GM12864 (cell line): ENCODE results near the gene FLNC.

ENCODE experiments used
- DNase-seq: peaks from one replicate; pipeline ENCODE4 v3.0.0-alpha.2; 2011; ENCODE audit warnings: low read depth
- H3K4me3 ChIP-seq: 2 replicates; pipeline ENCODE4 v1.5.1; 2011; ENCODE audit warnings: mild to moderate bottlenecking, low read depth, low read length, control low read depth
- CTCF ChIP-seq: IDR thresholded peaks from 2 replicates; pipeline ENCODE4 v1.5.1; 2011; ENCODE audit warnings: low read depth, mild to moderate bottlenecking, moderate library complexity, low read length, control low read depth, inconsistent platforms; ENCODE audit errors: missing control alignments

Gene FLNC

GRCh38 chr7:128869944-128870285, 39.7 kb downstream of the FLNC start:
- DNase-seq, result no peak
- TF ChIP-seq CTCF, result no peak
- peak overlapping the region; percentile 46 for H3K4me3 ChIP-seq

GRCh38 chr7:128871050-128871449, 40.8 kb downstream of the FLNC start:
- no peak for DNase-seq
- no peak for TF ChIP-seq CTCF
- H3K4me3 ChIP-seq, result no peak overlapping the region

GRCh38 chr7:128872394-128872824, 42.2 kb downstream of the FLNC start:
- peak; percentile 23 for TF ChIP-seq CTCF
- H3K4me3 ChIP-seq, result no peak overlapping the region
- DNase-seq, result no peak

- no peak for TF ChIP-seq CTCF
- DNase-seq, result no peak
- H3K4me3 ChIP-seq, result no peak overlapping the region
Observed at GRCh38 chr7:128873234-128873633, 43.0 kb downstream of the FLNC start.

- no peak for TF ChIP-seq CTCF
- no peak for DNase-seq
- H3K4me3 ChIP-seq, result no peak overlapping the region
Observed at GRCh38 chr7:128874140-128875031, 44.2 kb downstream of the FLNC start.

GRCh38 chr7:128875523-128875948, 45.3 kb downstream of the FLNC start:
- TF ChIP-seq CTCF, result no peak
- H3K4me3 ChIP-seq, result no peak overlapping the region
- DNase-seq, result no peak

GRCh38 chr7:128876127-128876526, 45.9 kb downstream of the FLNC start:
- no peak for DNase-seq
- TF ChIP-seq CTCF, result no peak
- H3K4me3 ChIP-seq, result no peak overlapping the region
